Kidney glomerular epithelial cell (primary cell): ENCODE data around the gene BCHE.
A peak's percentile ranks its signal among the peaks of the same experiment; 100 is the strongest.

Experiments
- DNase-seq: peaks from one replicate; lab custom pipeline; 2025; lab: John Stamatoyannopoulos, UW

The BCHE gene

DNA sequence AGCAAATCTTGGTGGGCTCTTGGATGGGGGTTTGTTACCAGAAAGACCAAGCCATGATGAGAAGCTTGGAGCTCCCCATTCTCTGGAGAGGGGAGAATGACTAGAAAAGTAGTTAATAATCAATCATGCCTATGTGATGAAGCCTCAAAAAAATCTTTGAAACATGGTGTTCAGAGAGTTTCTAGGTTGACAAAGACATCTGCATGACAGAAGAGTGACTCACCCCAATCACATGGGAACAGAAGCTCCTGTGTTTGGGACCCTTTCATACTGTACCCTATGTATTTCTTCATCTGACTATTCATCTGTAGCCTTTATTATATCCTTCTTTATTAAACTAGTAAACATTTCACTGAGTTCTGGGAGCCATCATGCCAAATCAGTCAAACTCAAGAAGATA is 87.4 kb downstream of the BCHE start:
- peak; percentile 27 for DNase-seq

DNA sequence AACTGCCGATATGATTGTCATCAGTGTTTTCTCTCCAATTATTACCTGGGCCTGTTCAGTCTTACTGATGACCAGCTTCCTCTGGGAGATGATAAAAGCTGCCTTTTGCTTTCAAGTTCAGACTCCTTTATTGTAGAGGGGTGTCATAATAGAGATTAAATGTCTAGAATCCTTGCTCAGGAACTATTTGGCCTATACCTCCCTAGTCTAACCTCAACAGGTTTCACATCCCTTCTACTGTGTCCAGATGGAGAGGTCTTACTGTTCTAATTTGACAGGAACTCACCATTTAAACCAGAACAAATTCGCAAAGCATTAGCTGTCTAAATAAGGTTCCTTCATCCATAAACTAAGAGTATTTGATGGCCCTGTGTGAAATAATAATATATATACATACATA is 88.0 kb downstream of the BCHE start:
- DNase-seq, result no peak

DNA sequence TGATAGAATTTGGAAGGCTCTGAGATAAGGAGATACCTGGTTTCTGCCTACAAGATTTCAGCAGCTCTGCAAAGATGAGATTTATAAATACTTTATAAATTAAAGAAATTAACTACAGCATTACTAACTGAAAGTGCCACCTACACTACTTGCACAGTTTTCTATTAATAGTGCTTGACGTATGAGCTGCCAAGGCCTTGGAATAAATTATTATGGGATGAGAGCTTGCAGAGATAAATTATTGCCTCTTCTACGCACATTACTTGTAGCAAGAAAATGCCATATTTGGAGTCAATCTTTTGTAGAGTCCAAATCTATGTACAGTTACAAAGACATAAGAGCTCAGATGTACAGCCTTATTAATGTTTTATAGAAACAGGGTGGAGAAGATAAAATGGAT is 89.1 kb downstream of the BCHE start:
- DNase-seq, result no peak

DNA sequence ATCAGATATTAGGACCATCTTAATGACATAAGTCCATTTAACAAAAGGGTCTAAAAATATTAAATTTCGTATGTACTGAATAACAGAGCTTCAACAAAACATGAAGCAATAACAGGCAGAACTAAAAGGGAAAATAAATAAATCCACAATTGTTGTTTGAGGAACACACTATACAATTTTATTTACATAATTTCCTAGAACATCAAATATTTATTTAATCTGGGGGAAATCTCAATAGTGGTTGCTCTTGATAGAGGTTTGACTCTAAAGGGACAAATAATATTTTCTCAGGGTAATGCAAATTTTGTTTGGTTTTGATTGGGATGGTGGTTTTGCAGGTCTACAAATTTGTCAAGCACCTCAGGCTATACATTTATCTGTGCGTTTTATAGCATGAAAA is 90.3 kb downstream of the BCHE start:
- DNase-seq, result no peak

DNA sequence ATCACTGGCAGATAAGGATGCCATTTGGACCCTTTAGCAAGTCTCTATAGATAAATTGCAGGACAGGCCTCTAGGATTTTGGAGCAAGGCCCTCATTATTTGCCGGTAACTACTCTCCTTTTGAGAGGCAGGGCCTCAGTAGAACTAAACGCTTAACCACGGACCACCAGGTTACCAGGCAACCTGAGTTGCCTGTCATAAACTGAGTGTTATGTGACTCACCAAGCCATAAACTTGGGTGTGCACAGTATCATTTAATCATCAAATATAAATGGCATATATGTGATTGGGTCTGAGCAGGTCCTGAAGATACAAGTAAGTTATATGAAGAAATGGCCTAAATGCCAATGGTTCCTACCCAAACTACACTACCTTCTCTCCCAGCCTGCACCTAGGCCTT is 93.2 kb downstream of the BCHE start:
- no peak for DNase-seq

DNA sequence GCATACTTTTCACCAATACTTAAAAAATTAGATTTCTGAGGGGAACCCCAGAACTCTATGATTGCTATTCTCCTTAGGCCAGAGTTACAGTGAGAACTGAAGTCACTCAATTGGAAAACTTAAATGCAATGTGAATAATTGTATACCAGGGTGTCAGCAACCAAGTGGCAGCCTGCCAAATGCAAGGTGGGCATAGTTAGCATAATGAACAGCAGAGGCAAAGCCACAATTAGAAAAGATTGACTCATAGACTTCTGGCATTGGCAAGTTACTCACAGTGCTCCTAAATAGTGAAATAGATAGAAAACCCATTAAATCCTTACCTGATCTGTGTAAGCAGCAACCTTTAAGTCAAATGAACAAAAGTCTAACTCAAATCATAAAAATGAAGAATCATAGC is 94.9 kb downstream of the BCHE start:
- peak; percentile 21 for DNase-seq

DNA sequence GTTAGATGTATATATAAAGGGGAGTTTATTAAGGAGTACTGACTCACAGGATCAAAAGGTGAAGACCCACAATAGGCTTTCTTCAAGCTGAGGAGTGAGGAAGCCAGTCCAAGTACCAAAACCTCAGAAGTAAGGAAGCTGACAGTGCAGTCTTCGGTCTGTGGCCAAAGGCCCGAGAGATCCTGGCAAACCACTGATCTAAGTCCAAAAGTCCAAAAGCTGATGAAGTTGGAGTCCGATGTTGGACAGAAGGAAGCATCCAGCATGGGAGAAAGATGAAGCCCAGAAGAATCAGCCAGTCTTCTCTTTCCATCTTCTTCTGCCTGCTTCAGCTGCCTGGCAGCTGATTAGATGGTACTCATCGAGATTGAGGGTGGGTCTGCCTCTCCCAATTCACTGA is 107.5 kb downstream of the BCHE start:
- DNase-seq, result no peak

DNA sequence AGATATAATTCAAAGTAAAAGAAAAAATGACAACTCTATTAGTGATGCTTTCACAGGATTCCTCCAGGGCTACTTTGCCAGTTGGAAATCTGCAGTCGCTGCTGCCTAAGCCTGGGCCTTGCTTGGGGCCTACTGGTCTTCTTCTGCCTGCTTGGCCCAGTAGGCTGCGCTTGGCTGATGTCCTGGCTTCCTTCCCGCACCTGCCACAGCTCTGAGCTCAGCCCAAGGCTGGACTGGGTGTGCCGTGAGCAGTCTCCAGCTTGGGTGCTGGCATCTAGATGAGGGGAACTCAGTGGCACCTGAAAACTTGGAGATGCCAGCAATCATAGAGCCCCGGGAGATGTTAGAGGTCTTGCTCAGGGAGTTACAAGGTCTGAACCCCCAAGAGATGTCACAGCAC is 108.3 kb downstream of the BCHE start:
- DNase-seq, result no peak

DNA sequence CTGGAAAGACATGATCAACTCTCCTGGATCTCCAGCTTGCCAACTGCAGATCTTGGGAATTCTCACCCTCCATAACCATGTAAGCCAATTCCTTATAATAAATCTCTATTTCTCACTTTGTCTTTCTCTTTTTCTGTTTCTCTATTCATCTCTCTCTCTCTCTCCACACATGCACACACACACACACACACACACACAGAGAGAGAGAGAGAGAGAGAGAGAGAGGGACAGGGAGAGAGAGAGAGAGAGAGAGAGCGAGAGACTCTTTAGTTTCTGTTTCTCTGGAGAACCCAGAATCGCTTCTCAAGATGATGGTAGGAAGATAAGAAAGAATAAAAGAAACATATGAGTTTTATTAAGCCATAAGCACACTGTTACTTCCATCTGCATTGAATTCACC is 111.9 kb downstream of the BCHE start:
- no peak for DNase-seq
